ENCODE data around the gene HIVEP3. TPM values are rescaled to one million over a fixed set of nuclear protein-coding genes. Genes with fewer than 3 reads are reported as not detected.

The HIVEP3 gene
- total RNA-seq, 1 experiment from 2014 or later = 0.55 TPM

DNA sequence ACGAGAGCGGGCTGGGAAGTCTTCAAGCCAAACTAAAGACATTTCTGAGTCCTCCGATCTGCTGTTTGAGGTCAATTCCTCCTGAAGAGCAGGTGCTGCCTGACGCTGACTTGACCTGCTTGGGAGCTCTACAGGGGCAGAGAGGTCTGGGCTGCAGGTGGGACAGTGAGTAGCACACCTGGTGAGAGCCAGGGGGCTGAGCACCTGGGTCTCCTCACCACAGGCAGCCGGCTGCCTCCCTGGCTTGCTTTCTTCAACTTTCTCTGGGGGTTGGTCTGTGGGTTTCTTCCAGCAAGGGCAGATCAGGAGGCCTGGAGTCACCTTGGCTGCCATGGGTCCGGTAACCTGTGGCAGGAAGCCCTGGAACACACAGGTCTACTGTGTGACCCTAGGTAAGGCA, 326.8 kb downstream of the HIVEP3 start:
- no peak for TF ChIP-seq GTF2I (CRISPR knock-in tag; conservative IDR thresholded peaks at IDR 0.05)
- Mint-ChIP-seq H3K4me3 (no peak overlapping the region), H3K9me3 (0 out of 2 replicates have a peak, but pooled peaks cover 5% of the 10 kb centered on the region), H3K27me3 (ENCODE audit: low read depth) (no peaks in the 10 kb centered on the region; the same call in none of the 2 replicates), H3K27ac (no peak overlapping the region), H3K36me3 (no peaks in the 10 kb centered on the region), H3K4me1 (no peaks in the 10 kb centered on the region)
- ChIA-PET POLR2A (no interaction called here), CTCF (no interaction called here)
- no peak for DNase-seq (ENCODE audit: low spot score)
- ATAC-seq = no peak

DNA sequence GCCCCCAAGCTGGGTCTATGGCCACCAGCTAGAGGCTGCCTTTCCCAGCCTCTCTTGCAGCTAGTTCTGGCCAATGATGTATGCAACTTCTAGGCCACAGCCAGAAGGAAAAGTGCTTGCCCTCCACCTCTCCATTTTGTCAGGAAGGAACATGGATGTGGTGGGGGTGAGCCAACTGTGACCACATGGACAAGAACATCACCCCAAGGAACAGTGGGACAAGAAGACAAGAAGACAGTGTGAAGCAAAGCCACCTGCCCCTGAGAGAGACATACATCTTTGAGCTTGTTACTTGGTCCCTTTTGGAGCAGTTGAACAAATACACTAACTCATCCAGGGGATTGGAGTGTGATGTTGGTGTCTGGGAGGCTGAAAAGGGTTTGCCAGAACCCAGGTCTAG, 328.4 kb downstream of the HIVEP3 start:
- Mint-ChIP-seq H3K36me3 (no peaks in the 10 kb centered on the region), H3K27me3 (ENCODE audit: low read depth) (no peaks in the 10 kb centered on the region; the same call in none of the 2 replicates), H3K4me1 (no peaks in the 10 kb centered on the region), H3K9me3 (0 out of 2 replicates have a peak, but pooled peaks cover 5% of the 10 kb centered on the region), H3K4me3 (no peak overlapping the region), H3K27ac (no peak overlapping the region)
- TF ChIP-seq, protein P1, sequence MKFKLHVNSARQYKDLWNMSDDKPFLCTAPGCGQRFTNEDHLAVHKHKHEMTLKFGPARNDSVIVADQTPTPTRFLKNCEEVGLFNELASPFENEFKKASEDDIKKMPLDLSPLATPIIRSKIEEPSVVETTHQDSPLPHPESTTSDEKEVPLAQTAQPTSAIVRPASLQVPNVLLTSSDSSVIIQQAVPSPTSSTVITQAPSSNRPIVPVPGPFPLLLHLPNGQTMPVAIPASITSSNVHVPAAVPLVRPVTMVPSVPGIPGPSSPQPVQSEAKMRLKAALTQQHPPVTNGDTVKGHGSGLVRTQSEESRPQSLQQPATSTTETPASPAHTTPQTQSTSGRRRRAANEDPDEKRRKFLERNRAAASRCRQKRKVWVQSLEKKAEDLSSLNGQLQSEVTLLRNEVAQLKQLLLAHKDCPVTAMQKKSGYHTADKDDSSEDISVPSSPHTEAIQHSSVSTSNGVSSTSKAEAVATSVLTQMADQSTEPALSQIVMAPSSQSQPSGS (CRISPR knock-in tag; IDR thresholded peaks at IDR 0.05; ENCODE audit: borderline replicate concordance, low read depth) = no peak
- ChIA-PET POLR2A (no interaction called here), CTCF (interaction anchor here (1.1 to 2.3 kb wide), 2 partner anchors 11 to 24 kb away, joined by 3 to 8 read pairs; no protein-coding TSS in a partner anchor)
- ATAC-seq (no peak), DNase-seq (ENCODE audit: low spot score) (no peak)

DNA sequence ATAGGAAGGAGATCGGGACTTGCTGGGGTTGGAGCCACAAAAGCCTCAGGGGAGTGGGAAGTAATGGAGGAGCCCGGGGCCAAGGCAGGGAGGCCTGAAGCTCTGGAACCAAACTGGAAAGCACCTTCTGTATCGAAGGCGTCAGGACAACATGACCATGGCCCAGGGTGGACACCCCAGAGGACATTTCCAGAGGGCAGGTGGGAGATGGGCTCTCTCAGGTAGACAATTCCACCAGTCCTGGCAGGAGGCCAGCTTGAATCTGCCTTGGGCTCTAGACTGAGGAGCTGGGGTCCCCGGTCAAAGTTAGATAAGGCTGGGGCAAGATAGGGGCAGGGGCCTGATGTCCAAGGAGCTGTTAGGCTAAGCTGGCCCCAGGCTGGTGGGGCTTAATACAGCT, 329.3 kb downstream of the HIVEP3 start:
- Mint-ChIP-seq H3K9me3 (0 out of 2 replicates have a peak, but pooled peaks cover 5% of the 10 kb centered on the region), H3K36me3 (no peaks in the 10 kb centered on the region), H3K4me1 (no peaks in the 10 kb centered on the region), H3K4me3 (no peak overlapping the region), H3K27ac (no peak overlapping the region), H3K27me3 (ENCODE audit: low read depth) (no peaks in the 10 kb centered on the region; the same call in none of the 2 replicates)
- no peak for DNase-seq (ENCODE audit: low spot score)
- no peak for ATAC-seq
- POLR2A ChIA-PET = no interaction called here
- CTCF ChIA-PET = interaction anchor here (1.0 to 2.3 kb wide), 3 partner anchors 10 to 25 kb away, joined by 3 to 8 read pairs (median 4); no protein-coding TSS in a partner anchor
- TF ChIP-seq, protein P2, sequence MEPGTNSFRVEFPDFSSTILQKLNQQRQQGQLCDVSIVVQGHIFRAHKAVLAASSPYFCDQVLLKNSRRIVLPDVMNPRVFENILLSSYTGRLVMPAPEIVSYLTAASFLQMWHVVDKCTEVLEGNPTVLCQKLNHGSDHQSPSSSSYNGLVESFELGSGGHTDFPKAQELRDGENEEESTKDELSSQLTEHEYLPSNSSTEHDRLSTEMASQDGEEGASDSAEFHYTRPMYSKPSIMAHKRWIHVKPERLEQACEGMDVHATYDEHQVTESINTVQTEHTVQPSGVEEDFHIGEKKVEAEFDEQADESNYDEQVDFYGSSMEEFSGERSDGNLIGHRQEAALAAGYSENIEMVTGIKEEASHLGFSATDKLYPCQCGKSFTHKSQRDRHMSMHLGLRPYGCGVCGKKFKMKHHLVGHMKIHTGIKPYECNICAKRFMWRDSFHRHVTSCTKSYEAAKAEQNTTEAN (CRISPR knock-in tag; IDR thresholded peaks at IDR 0.05) = no peak
- TF ChIP-seq TP53 (CRISPR knock-in tag; IDR thresholded peaks at IDR 0.05) (no peak), ATF1 (CRISPR knock-in tag; IDR thresholded peaks at IDR 0.05) (no peak), OVOL2 (CRISPR knock-in tag; IDR thresholded peaks at IDR 0.05; ENCODE audit: borderline replicate concordance) (no peak), FOXP1 (CRISPR knock-in tag; IDR thresholded peaks at IDR 0.05; ENCODE audit: borderline replicate concordance) (no peak), JAZF1 (CRISPR knock-in tag; IDR thresholded peaks at IDR 0.05) (no peak), ZNF317 (CRISPR knock-in tag; IDR thresholded peaks at IDR 0.05; ENCODE audit: borderline replicate concordance, low read depth) (no peak), ZNF138 (CRISPR knock-in tag; conservative IDR thresholded peaks at IDR 0.05) (no peak), JUN (CRISPR knock-in tag; IDR thresholded peaks at IDR 0.05) (no peak), ZNF396 (CRISPR knock-in tag; IDR thresholded peaks at IDR 0.05; ENCODE audit: borderline replicate concordance) (no peak), SMAD3 (CRISPR knock-in tag; IDR thresholded peaks at IDR 0.05; ENCODE audit: borderline replicate concordance) (no peak), TEAD1 (CRISPR knock-in tag; IDR thresholded peaks at IDR 0.05) (no peak), RELA (CRISPR knock-in tag; IDR thresholded peaks at IDR 0.05; ENCODE audit: borderline replicate concordance) (no peak), TCF7 (CRISPR knock-in tag; IDR thresholded peaks at IDR 0.05; ENCODE audit: low read depth) (no peak)
- TF ChIP-seq, protein P1 (CRISPR knock-in tag; IDR thresholded peaks at IDR 0.05; ENCODE audit: borderline replicate concordance, low read depth) = no peak
- TF ChIP-seq, protein P3, sequence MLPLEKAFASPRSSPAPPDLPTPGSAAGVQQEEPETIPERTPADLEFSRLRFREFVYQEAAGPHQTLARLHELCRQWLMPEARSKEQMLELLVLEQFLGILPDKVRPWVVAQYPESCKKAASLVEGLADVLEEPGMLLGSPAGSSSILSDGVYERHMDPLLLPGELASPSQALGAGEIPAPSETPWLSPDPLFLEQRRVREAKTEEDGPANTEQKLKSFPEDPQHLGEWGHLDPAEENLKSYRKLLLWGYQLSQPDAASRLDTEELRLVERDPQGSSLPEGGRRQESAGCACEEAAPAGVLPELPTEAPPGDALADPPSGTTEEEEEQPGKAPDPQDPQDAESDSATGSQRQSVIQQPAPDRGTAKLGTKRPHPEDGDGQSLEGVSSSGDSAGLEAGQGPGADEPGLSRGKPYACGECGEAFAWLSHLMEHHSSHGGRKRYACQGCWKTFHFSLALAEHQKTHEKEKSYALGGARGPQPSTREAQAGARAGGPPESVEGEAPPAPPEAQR (CRISPR knock-in tag; IDR thresholded peaks at IDR 0.05) = no peak
- TF ChIP-seq, protein P4, sequence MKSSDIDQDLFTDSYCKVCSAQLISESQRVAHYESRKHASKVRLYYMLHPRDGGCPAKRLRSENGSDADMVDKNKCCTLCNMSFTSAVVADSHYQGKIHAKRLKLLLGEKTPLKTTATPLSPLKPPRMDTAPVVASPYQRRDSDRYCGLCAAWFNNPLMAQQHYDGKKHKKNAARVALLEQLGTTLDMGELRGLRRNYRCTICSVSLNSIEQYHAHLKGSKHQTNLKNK (CRISPR knock-in tag; IDR thresholded peaks at IDR 0.05) = no peak
- TF ChIP-seq, protein P5, sequence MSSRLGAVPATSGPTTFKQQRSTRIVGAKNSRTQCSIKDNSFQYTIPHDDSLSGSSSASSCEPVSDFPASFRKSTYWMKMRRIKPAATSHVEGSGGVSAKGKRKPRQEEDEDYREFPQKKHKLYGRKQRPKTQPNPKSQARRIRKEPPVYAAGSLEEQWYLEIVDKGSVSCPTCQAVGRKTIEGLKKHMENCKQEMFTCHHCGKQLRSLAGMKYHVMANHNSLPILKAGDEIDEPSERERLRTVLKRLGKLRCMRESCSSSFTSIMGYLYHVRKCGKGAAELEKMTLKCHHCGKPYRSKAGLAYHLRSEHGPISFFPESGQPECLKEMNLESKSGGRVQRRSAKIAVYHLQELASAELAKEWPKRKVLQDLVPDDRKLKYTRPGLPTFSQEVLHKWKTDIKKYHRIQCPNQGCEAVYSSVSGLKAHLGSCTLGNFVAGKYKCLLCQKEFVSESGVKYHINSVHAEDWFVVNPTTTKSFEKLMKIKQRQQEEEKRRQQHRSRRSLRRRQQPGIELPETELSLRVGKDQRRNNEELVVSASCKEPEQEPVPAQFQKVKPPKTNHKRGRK (CRISPR knock-in tag; IDR thresholded peaks at IDR 0.05; ENCODE audit: borderline replicate concordance) = no peak

All from WTC11 (cell line).